Brain microvascular endothelial cell (primary cell): ENCODE data around the gene LRRC8E.

ENCODE experiments used
- DNase-seq: peaks from one replicate; pipeline ENCODE4 v3.0.0-alpha.2; 2020
- H3K27ac ChIP-seq: fragments of 250-450 bp; sonication (Bioruptor Pico); 2 replicates; pipeline ENCODE4 v1.5.1; 2020; ENCODE audit warnings: mild to moderate bottlenecking, moderate library complexity
- H3K27me3 ChIP-seq: fragments of 250-450 bp; sonication (Bioruptor Pico); replicated peaks from 2 replicates; pipeline ENCODE4 v1.5.1; 2020; ENCODE audit warnings: mild to moderate bottlenecking
- H3K36me3 ChIP-seq: fragments of 250-450 bp; sonication (Bioruptor Pico); replicated peaks from 2 replicates; pipeline ENCODE4 v1.5.1; 2020; ENCODE audit warnings: mild to moderate bottlenecking
- H3K4me3 ChIP-seq: 2 replicates; pipeline ENCODE4 v1.5.1; 2011; ENCODE audit warnings: low read depth, mild to moderate bottlenecking, control low read depth, low read length, moderate library complexity
- CTCF ChIP-seq: IDR thresholded peaks from 2 replicates; pipeline ENCODE4 v1.5.1; 2011; ENCODE audit warnings: low read depth, mild to moderate bottlenecking, moderate library complexity, low read length, control low read depth, inconsistent platforms; ENCODE audit errors: missing control alignments
- in situ Hi-C: cut with HindIII; loops from 2 replicates; pipeline ENCODE4 v1.10.0; 2017; ENCODE audit warnings: low sequenced_read_pairs, low pct_ligation_motif_present

LRRC8E gene

DNA sequence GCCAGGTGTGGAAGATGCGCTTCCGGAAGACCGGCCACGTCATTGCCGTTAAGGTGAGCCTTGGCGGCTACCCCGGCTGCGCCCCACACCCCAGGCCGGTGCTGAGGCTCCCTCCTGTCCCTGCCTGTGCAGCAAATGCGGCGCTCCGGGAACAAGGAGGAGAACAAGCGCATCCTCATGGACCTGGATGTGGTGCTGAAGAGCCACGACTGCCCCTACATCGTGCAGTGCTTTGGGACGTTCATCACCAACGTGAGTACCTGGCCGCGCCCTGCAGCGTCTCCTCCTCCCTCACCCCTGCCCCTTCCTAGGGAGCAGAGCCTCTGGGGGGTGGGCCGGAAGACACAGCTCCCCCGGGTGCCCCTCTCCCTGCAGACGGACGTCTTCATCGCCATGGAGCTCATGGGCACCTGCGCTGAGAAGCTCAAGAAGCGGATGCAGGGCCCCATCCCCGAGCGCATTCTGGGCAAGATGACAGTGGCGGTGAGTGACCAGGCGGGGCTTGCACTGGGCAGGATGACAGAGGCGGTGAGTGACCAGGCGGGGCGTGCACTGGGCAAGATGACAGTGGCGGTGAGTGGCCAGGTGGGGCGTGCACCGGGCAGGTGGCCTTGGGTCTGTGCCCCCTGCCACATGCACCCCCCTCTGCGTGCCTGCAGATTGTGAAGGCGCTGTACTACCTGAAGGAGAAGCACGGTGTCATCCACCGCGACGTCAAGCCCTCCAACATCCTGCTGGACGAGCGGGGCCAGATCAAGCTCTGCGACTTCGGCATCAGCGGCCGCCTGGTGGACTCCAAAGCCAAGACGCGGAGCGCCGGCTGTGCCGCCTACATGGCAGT, 22.2 kb downstream of the LRRC8E start:
- in situ Hi-C loops = no loop called here
- peaks cover 29% of the 10 kb centered on the region for H3K36me3 ChIP-seq

DNA sequence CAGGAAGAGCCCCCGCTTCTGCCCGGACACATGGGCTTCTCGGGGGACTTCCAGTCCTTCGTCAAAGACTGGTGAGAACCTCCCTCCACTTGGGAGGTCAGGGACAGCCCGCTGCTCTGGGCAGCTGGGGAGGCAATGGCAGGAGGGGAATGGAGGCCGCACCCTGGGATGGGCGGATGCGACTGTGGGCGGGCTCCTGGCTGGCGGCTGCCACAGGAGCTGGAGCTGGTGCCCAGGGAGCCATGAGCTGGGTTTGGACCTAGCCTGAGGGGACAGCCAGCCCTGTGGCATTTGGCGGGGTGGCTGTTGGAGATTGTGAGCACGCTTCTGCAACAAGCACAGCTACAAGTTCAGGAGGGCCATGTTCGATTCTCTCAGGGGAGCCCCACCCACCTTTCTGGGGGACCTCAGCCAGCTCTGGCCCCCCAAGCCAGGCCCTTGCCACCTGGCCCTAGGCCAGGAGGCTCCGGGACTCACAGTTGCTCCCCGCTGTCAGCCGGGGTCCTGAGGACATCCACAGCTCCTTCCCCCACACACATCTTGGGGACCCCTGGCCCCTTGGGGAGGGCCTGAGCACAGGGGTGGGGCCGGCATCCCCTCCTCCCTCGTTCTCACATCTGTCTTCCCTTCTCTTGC, 23.3 kb downstream of the LRRC8E start:
- DNase-seq = no peak
- peaks cover 24% of the 10 kb centered on the region for H3K36me3 ChIP-seq
- no peak overlapping the region for H3K27ac ChIP-seq
- TF ChIP-seq CTCF = no peak
- in situ Hi-C loops = no loop called here
- no peak overlapping the region for H3K4me3 ChIP-seq
- H3K27me3 ChIP-seq = peaks cover 8% of the 10 kb centered on the region

More for the DNA sequence above, 22.2 kb downstream of the LRRC8E start:
- no peak for TF ChIP-seq CTCF
- H3K4me3 ChIP-seq = no peak overlapping the region
- DNase-seq = no peak
- H3K27ac ChIP-seq = no peak overlapping the region
- peaks cover under 1% of the 10 kb centered on the region for H3K27me3 ChIP-seq

- Histone ChIP-seq H3K27me3 (peaks cover 13% of the 10 kb centered on the region), H3K27ac (no peak overlapping the region), H3K36me3 (peaks cover 24% of the 10 kb centered on the region), H3K4me3 (no peak overlapping the region)
- DNase-seq = no peak
- in situ Hi-C loops = no loop called here
- TF ChIP-seq CTCF = no peak
Observed at GRCh38 chr19:7912144-7912696, 23.9 kb downstream of the LRRC8E start.

DNA sequence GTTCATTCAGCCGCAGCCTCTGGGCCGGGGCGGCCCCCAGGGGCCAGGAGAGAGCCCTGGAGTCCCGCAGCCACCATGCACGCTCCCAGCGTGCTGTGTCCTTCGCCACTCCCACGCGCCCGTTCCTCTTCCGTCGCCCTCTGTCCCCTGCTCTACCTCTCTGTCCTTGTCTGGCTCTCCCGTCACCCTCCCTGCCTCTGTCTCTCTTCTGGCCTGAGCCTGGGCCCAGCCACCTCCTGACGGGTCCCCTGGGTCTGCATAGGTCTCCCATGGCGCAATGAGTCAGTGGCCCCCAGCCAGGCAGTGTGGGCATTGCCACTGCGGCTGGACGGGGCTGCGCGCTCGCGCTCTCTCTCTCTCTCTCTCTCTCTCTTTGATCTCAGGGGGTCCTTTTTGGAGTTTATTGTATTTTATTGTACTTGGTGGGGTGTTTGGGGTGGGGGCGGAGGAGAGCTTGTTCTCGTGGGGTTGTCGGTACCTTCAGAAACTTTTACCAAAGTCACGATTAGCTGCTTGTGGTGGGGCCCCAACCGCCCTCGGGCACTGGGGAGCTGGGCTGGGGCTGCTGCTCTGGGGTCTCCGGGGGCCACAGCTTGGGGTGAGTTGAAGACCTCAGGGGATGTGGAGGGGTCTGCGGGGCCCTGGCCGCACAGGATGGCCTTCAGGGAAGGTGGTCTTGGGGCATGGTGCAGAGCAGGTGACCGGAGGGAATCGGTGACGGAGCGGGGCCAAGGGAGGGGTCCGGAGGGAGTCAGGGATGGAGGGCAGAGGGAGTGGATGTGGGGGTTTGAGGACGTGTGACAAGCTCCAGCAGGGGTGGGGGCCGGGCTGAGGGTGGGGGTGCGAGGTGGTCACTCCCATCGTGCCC, 24.6 kb downstream of the LRRC8E start:
- H3K27ac ChIP-seq = no peak overlapping the region
- H3K27me3 ChIP-seq = peaks cover 14% of the 10 kb centered on the region
- no peak overlapping the region for H3K4me3 ChIP-seq
- in situ Hi-C loops = no loop called here
- no peak for DNase-seq
- no peak for TF ChIP-seq CTCF
- H3K36me3 ChIP-seq = peaks cover 24% of the 10 kb centered on the region

DNA sequence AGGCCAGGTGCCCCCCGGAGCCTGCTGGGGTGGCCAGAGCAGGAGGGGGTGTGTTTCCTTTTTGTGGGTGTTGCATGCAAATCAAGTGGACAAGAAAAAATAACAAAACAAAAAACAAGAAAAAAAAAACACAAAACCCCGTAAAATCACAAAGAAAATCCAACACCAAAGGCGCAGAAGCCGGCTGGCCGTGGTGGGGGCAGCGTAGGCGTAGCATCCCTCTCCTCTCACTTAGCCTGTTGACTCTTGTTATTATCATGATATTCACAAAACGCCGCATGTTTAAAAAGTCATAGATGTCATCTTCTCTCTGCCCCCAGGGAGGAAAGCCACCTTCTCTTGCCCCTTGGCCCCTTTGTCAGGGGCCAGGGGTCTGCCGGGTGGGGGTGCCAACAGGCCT, 25.3 kb downstream of the LRRC8E start:
- peaks cover 14% of the 10 kb centered on the region for H3K27me3 ChIP-seq
- no peak for DNase-seq

More for the DNA sequence above, 25.3 kb downstream of the LRRC8E start:
- H3K27ac ChIP-seq = no peak overlapping the region
- peaks cover 24% of the 10 kb centered on the region for H3K36me3 ChIP-seq
- no peak for TF ChIP-seq CTCF
- in situ Hi-C loops = no loop called here
- no peak overlapping the region for H3K4me3 ChIP-seq
